Fibroblast of lung (primary cell): Measurements from ENCODE around the gene CTXND2. TPM values are rescaled to one million over a fixed set of nuclear protein-coding genes. Genes with fewer than 3 reads are reported as not detected.
"Not testable (repeated sequence)": the region's sequence is repeated elsewhere in the genome, so short reads cannot be mapped to it uniquely, and the experiment has no call there.

Source experiments
- DNase-seq, 2 donors: peaks; one replicate each; pipeline versions ENCODE4 v3.0.0 to v3.0.0-alpha.2; 2010; ENCODE audit warnings: low read depth in 2 of 2
- H2AFZ ChIP-seq: 2 replicates; pipeline ENCODE4 v1.5.1; 2012; ENCODE audit warnings: low read length, control low read depth, inconsistent platforms
- H3K27ac ChIP-seq: 2 replicates; pipeline ENCODE4 v1.5.1; 2011; ENCODE audit warnings: low read length, control low read depth; ENCODE audit not compliant: insufficient read depth
- H3K27me3 ChIP-seq: 2 replicates; pipeline ENCODE4 v1.5.1; 2011; ENCODE audit warnings: mild to moderate bottlenecking, low read length; ENCODE audit not compliant: control insufficient read depth, insufficient read depth
- H3K36me3 ChIP-seq: 2 replicates; pipeline ENCODE4 v1.5.1; 2011; ENCODE audit warnings: low read length; ENCODE audit not compliant: control insufficient read depth, insufficient read depth
- H3K4me1 ChIP-seq: 2 replicates; pipeline ENCODE4 v1.5.1; 2011; ENCODE audit warnings: low read length; ENCODE audit not compliant: control insufficient read depth, insufficient read depth; ENCODE audit errors: extremely low read depth
- H3K4me2 ChIP-seq: 2 replicates; pipeline ENCODE4 v1.5.1; 2011; ENCODE audit warnings: low read length, control low read depth; ENCODE audit not compliant: insufficient read depth; ENCODE audit errors: extremely low read depth
- H3K4me3 ChIP-seq, 4 experiments: fragments of 200-600 bp in 1 of 4; sonication (generic) in 1 of 4; replicated peaks in 1 of 4; 2 replicates each; pipeline ENCODE4 v1.5.1; 2011 to 2016; ENCODE audit warnings: low read length in 4 of 4, low read depth in 3 of 4, mild to moderate bottlenecking in 3 of 4, control low read depth in 2 of 4, inconsistent platforms in 1 of 4, mixed read lengths in 1 of 4; ENCODE audit not compliant: insufficient read depth in 1 of 4; ENCODE audit errors: control extremely low read depth in 1 of 4
- H3K79me2 ChIP-seq: 2 replicates; pipeline ENCODE4 v1.5.1; 2012; ENCODE audit warnings: mild to moderate bottlenecking, low read length, inconsistent platforms; ENCODE audit not compliant: control insufficient read depth, insufficient read depth
- H3K9ac ChIP-seq: 2 replicates; pipeline ENCODE4 v1.5.1; 2011; ENCODE audit warnings: mild to moderate bottlenecking, low read length, control low read depth; ENCODE audit not compliant: insufficient read depth
- H3K9me3 ChIP-seq: 2 replicates; pipeline ENCODE4 v1.5.1; 2012; ENCODE audit warnings: low read depth, low read length; ENCODE audit not compliant: control insufficient read depth, insufficient read depth
- H4K20me1 ChIP-seq: 2 replicates; pipeline ENCODE4 v1.5.1; 2011; ENCODE audit warnings: low read length; ENCODE audit not compliant: control insufficient read depth, insufficient read depth; ENCODE audit errors: extremely low read depth
- EZH2 ChIP-seq: IDR thresholded peaks from 2 replicates; pipeline ENCODE4 v1.5.1; 2012; ENCODE audit warnings: low read length, control low read depth, mild to moderate bottlenecking; ENCODE audit errors: missing control alignments
- polyA plus RNA-seq, 2 donors: library from polyadenylated mRNA; depleted of rRNA in 1 of 2; stranded (reverse) in 1 of 2; unstranded in 1 of 2; fragments of >200 nt; gene quantifications; 2 replicates each; pipeline ENCODE4 v1.2.1, GENCODE V29; 2011 to 2012; ENCODE audit warnings: missing spikeins in 1 of 2
- total RNA-seq: library from RNA; depleted of rRNA; stranded (reverse); fragments of >200 nt; gene quantifications from 2 replicates; pipeline ENCODE4 v1.2.1, GENCODE V29; 2014
- TF ChIP-seq, protein P1 (sequence below), 2 donors: IDR thresholded peaks in 1 of 2; conservative IDR thresholded peaks in 1 of 2; 1 replicate in 1 of 2; 2 replicates in 1 of 2; pipeline ENCODE4 v1.5.1; 2011 to 2012; ENCODE audit warnings: low read length in 2 of 2, control low read depth in 1 of 2, inconsistent platforms in 1 of 2, low read depth in 1 of 2, mild to moderate bottlenecking in 1 of 2

CTXND2 gene
- total and polyA plus RNA-seq, 2 donors (not counting 1 experiment from before 2014, with no cell fraction given) = not detected

DNA sequence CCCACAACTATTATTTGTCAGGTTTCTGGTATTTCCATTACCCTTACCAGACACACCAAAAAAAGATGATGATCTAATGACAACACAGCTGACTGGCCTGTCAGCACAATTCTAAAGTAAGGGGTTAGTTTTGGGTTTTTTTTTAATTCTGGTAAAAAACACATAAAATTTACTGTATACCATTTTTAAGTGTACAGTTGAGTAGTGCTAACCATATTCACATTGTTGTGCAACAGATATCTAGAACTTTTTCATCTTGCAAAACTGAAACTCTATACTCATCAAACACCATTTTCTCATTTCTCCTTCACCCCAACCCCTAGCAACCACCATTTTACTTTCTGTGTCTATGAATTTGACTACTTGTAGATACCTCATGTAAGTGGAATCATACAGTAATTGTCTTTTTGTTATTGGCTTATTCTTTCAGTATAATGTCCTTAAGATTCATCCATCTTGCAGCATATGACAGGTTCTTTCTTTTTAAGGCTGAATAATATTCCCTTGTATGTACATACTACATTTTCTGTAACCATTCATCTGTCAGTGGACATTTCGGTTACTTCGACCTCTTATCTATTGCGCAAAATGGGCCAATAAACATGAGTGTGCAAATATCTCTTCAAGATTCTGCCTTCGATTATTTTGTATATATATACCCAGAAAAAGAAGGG lies 40.3 kb upstream of the CTXND2 start:
- H3K79me2 ChIP-seq = no peaks in the 10 kb centered on the region
- H3K27ac ChIP-seq = no peak overlapping the region
- H3K4me2 ChIP-seq = no peak overlapping the region
- DNase-seq = no peak
- TF ChIP-seq, protein P1, sequence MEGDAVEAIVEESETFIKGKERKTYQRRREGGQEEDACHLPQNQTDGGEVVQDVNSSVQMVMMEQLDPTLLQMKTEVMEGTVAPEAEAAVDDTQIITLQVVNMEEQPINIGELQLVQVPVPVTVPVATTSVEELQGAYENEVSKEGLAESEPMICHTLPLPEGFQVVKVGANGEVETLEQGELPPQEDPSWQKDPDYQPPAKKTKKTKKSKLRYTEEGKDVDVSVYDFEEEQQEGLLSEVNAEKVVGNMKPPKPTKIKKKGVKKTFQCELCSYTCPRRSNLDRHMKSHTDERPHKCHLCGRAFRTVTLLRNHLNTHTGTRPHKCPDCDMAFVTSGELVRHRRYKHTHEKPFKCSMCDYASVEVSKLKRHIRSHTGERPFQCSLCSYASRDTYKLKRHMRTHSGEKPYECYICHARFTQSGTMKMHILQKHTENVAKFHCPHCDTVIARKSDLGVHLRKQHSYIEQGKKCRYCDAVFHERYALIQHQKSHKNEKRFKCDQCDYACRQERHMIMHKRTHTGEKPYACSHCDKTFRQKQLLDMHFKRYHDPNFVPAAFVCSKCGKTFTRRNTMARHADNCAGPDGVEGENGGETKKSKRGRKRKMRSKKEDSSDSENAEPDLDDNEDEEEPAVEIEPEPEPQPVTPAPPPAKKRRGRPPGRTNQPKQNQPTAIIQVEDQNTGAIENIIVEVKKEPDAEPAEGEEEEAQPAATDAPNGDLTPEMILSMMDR (conservative IDR thresholded peaks at IDR 0.05 in 1 of 2, IDR thresholded peaks at IDR 0.05 in 1 of 2; ENCODE audit: low read depth in 1 of 2, low read length in 2 of 2) = no peak
- no peak for TF ChIP-seq EZH2
- no peaks in the 10 kb centered on the region for H3K36me3 ChIP-seq
- H3K4me3 ChIP-seq = no peak overlapping the region
- H3K9me3 ChIP-seq = no peaks in the 10 kb centered on the region
- H3K9ac ChIP-seq = no peak overlapping the region
- H2AFZ ChIP-seq = no peak overlapping the region
- no peaks in the 10 kb centered on the region for H4K20me1 ChIP-seq
- no peaks in the 10 kb centered on the region for H3K4me1 ChIP-seq
- no peaks in the 10 kb centered on the region for H3K27me3 ChIP-seq

DNA sequence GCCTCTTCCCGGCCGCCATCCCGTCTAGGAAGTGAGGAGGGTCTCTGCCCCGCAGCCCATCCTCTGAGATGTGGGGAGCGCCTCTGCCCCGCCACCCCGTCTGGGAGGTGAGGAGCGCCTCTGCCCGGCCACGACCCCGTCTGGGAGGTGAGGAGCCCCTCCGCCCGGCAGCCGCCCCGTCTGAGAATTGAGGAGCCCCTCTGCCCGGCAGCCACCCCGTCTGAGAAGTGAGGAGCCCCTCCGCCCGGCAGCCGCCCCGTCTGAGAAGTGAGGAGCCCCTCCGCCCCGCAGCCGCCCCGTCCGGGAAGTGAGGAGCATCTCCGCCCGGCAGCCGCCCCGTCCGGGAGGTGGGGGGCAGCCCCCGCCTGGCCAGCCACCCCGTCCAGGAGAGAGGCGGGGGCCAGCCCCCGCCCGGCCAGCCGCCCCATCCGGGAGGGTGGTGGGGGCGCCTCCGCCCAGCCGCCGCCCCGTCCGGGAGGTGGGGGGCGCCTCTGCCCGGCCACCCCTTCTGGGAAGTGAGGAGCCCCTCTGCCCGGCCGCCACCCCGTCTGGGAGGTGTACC lies 36.1 kb upstream of the CTXND2 start:
- H3K4me2 ChIP-seq, H3K4me1 ChIP-seq: not testable (repeated sequence)

DNA sequence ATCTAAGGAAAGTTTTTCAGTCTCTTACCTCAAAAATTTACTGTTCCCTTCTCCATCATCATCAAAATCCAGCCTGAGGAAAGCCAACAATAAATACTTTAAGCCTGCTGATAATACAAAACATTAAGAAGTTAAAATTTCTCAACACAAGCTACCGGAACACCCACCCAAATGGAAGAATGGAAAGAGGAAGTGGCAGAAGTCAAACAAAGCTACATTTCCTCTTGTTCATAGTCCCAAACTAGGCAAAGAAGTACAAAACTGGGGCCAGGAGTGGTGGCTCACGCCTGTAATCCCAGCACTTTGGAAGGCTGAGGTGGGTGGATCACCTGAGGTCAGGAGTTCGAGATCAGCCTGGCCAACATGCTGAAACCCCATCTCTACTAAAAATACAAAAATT lies 34.2 kb upstream of the CTXND2 start:
- H3K27me3 ChIP-seq, H3K4me3 ChIP-seq, H3K9ac ChIP-seq, H3K4me1 ChIP-seq, H3K27ac ChIP-seq, H2AFZ ChIP-seq, H4K20me1 ChIP-seq, H3K9me3 ChIP-seq, H3K4me2 ChIP-seq, H3K36me3 ChIP-seq, DNase-seq, H3K79me2 ChIP-seq: not testable (repeated sequence)

More for the DNA sequence above, 36.1 kb upstream of the CTXND2 start:
- not testable (repeated sequence) for H2AFZ ChIP-seq, H3K36me3 ChIP-seq, H3K9ac ChIP-seq, H3K9me3 ChIP-seq, H4K20me1 ChIP-seq, DNase-seq, H3K27me3 ChIP-seq, H3K27ac ChIP-seq, H3K4me3 ChIP-seq, H3K79me2 ChIP-seq

DNA sequence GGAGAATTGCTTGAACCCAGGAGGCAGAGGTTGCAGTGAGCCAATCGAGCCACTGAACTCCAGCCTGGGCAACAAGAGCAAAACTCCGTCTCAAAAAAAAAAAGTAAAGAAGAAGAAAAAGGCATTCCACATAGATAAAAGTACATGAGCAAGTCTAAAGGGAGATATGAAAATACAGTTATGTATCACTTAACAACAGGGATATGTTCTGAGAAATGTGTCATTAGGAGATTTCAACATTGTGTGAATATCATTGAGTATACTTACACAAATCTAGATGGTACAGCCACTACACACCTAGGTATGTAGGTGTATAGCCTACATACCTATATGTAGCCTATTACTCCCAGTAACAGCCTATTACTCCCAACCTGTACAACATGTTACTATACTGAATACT lies 23.2 kb upstream of the CTXND2 start:
- Histone ChIP-seq H3K79me2 (peaks cover 50% of the 10 kb centered on the region), H2AFZ (no peak overlapping the region), H3K27ac (no peak overlapping the region), H3K4me3 (no peak overlapping the region), H3K9me3 (no peaks in the 10 kb centered on the region), H3K4me2 (no peak overlapping the region), H3K9ac (no peak overlapping the region), H3K27me3 (no peaks in the 10 kb centered on the region), H3K4me1 (no peaks in the 10 kb centered on the region), H3K36me3 (no peaks in the 10 kb centered on the region), H4K20me1 (no peaks in the 10 kb centered on the region)
- TF ChIP-seq, protein P1 (conservative IDR thresholded peaks at IDR 0.05 in 1 of 2, IDR thresholded peaks at IDR 0.05 in 1 of 2; ENCODE audit: low read depth in 1 of 2, low read length in 2 of 2) = no peak
- no peak for TF ChIP-seq EZH2
- no peak for DNase-seq

DNA sequence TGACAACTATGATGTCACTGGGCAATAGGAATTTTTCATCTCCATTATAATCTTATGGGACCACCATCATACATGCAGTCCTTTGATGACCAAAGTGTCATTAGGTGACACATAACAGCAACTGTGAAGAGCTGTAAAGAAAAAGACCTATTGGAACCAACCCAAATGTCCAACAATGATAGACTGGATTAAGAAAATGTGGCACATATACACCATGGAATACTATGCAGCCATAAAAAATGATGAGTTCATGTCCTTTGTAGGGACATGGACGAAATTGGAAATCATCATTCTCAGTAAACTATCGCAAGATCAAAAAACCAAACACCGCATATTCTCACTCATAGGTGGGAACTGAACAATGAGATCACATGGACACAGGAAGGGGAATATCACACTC lies 22.7 kb upstream of the CTXND2 start:
- not testable (repeated sequence) for H3K4me2 ChIP-seq, H3K4me3 ChIP-seq, H3K9ac ChIP-seq, H3K9me3 ChIP-seq, H3K4me1 ChIP-seq, H3K36me3 ChIP-seq, H2AFZ ChIP-seq, H3K27me3 ChIP-seq, DNase-seq, H4K20me1 ChIP-seq, H3K27ac ChIP-seq
- peaks cover 54% of the 10 kb centered on the region for H3K79me2 ChIP-seq
